Measurements from ENCODE around the gene CCT2.

CCT2 gene

GRCh38 chr12:69570545-69571399 lies 14.5 kb upstream of the CCT2 start:
- no peak for TF ChIP-seq TARDBP (IDR thresholded peaks at IDR 0.05)
- TF ChIP-seq ZNF384 (IDR thresholded peaks at IDR 0.05): no peak
- TF ChIP-seq FOXA1 (IDR thresholded peaks at IDR 0.05): no peak
- TF ChIP-seq CTBP1 (IDR thresholded peaks at IDR 0.05; ENCODE audit: borderline replicate concordance): no peak
- no peak for TF ChIP-seq FOXM1 (IDR thresholded peaks at IDR 0.05; ENCODE audit: borderline replicate concordance)
- no peak for TF ChIP-seq ARNT (IDR thresholded peaks at IDR 0.05)
- TF ChIP-seq SP1 (IDR thresholded peaks at IDR 0.05): no peak
- TF ChIP-seq L3MBTL2 (conservative IDR thresholded peaks at IDR 0.05): no peak
- peak; percentile 58 for DNase-seq (ENCODE audit: extremely low spot score)
- ChIA-PET POLR2A (no interaction called here), CTCF (interaction anchor here (0.7 to 1.7 kb wide), 10 partner anchors 8 to 142 kb away, joined by 3 to 8 read pairs (median 3); partner anchors contain the start of gene CCT2)

GRCh38 chr12:69575346-69575745 lies 9.9 kb upstream of the CCT2 start:
- DNase-seq (ENCODE audit: extremely low spot score): no peak
- ChIA-PET POLR2A (no interaction called here), CTCF (no interaction called here)
- TF ChIP-seq ZNF384 (IDR thresholded peaks at IDR 0.05) (no peak), L3MBTL2 (conservative IDR thresholded peaks at IDR 0.05) (no peak), NFRKB (IDR thresholded peaks at IDR 0.05) (no peak), HDGF (IDR thresholded peaks at IDR 0.05; ENCODE audit: borderline replicate concordance) (no peak), ARNT (IDR thresholded peaks at IDR 0.05) (no peak), CTBP1 (IDR thresholded peaks at IDR 0.05; ENCODE audit: borderline replicate concordance) (no peak), ELF4 (IDR thresholded peaks at IDR 0.05) (no peak), LEF1 (IDR thresholded peaks at IDR 0.05; ENCODE audit: borderline replicate concordance) (no peak), FOXA1 (IDR thresholded peaks at IDR 0.05) (no peak), FOXK2 (IDR thresholded peaks at IDR 0.05) (no peak), TARDBP (IDR thresholded peaks at IDR 0.05) (no peak), FOXM1 (IDR thresholded peaks at IDR 0.05; ENCODE audit: borderline replicate concordance) (no peak), SUZ12 (IDR thresholded peaks at IDR 0.05) (no peak), PKNOX1 (IDR thresholded peaks at IDR 0.05) (no peak), SP1 (IDR thresholded peaks at IDR 0.05) (no peak), BHLHE40 (IDR thresholded peaks at IDR 0.05; ENCODE audit: borderline replicate concordance) (no peak)

- ChIA-PET POLR2A (no interaction called here), CTCF (no interaction called here)
- DNase-seq (ENCODE audit: extremely low spot score): no peak
- no peak for TF ChIP-seq ARNT (IDR thresholded peaks at IDR 0.05)
- TF ChIP-seq BHLHE40 (IDR thresholded peaks at IDR 0.05; ENCODE audit: borderline replicate concordance): no peak
- TF ChIP-seq FOXM1 (IDR thresholded peaks at IDR 0.05; ENCODE audit: borderline replicate concordance): no peak
- no peak for TF ChIP-seq NFRKB (IDR thresholded peaks at IDR 0.05)
- no peak for TF ChIP-seq FOXK2 (IDR thresholded peaks at IDR 0.05)
- no peak for TF ChIP-seq CTBP1 (IDR thresholded peaks at IDR 0.05; ENCODE audit: borderline replicate concordance)
- TF ChIP-seq FOXA1 (IDR thresholded peaks at IDR 0.05): no peak
- no peak for TF ChIP-seq L3MBTL2 (conservative IDR thresholded peaks at IDR 0.05)
- TF ChIP-seq ZNF384 (IDR thresholded peaks at IDR 0.05): no peak
These were observed 7.0 kb upstream of the CCT2 start for GRCh38 chr12:69578283-69578682.

GRCh38 chr12:69579029-69579428 lies 6.2 kb upstream of the CCT2 start:
- ChIA-PET CTCF (interaction anchor here (0.6 to 2.2 kb wide), 2 partner anchors 8 to 222 kb away, joined by 3 to 7 read pairs; no protein-coding TSS in a partner anchor), POLR2A (no interaction called here)
- no peak for DNase-seq (ENCODE audit: extremely low spot score)
- TF ChIP-seq PKNOX1 (IDR thresholded peaks at IDR 0.05) (no peak), LEF1 (IDR thresholded peaks at IDR 0.05; ENCODE audit: borderline replicate concordance) (no peak), FOXK2 (IDR thresholded peaks at IDR 0.05) (no peak), FOXM1 (IDR thresholded peaks at IDR 0.05; ENCODE audit: borderline replicate concordance) (no peak), HDGF (IDR thresholded peaks at IDR 0.05; ENCODE audit: borderline replicate concordance) (no peak), NFRKB (IDR thresholded peaks at IDR 0.05) (no peak), TARDBP (IDR thresholded peaks at IDR 0.05) (no peak), SUZ12 (IDR thresholded peaks at IDR 0.05) (no peak)

- DNase-seq (ENCODE audit: extremely low spot score): no peak
- TF ChIP-seq TARDBP (IDR thresholded peaks at IDR 0.05) (no peak), ZNF384 (IDR thresholded peaks at IDR 0.05) (0 out of 2 replicates have a peak, but pooled peaks have one; percentile 26)
- ChIA-PET POLR2A (interaction anchor here (0.8 kb wide), 1 partner anchor 220 kb away, joined by 3 read pairs; no protein-coding TSS in a partner anchor), CTCF (interaction anchor here (1.0 to 2.2 kb wide), 2 partner anchors 9 to 45 kb away, joined by 4 to 7 read pairs; no protein-coding TSS in a partner anchor)
These were observed 5.2 kb upstream of the CCT2 start for GRCh38 chr12:69580074-69580473.

- ChIA-PET CTCF (interaction anchor here (1.4 kb wide), 1 partner anchor 12 kb away, joined by 3 read pairs; no protein-coding TSS in a partner anchor), POLR2A (no interaction called here)
- TF ChIP-seq NFRKB (IDR thresholded peaks at IDR 0.05) (no peak), FOXM1 (IDR thresholded peaks at IDR 0.05; ENCODE audit: borderline replicate concordance) (no peak), ELF4 (IDR thresholded peaks at IDR 0.05) (no peak)
- DNase-seq (ENCODE audit: extremely low spot score): peak; percentile 25
These were observed 2.1 kb upstream of the CCT2 start for GRCh38 chr12:69583203-69583602.

GRCh38 chr12:69588527-69588926 lies 3.3 kb downstream of the CCT2 start:
- no peak for TF ChIP-seq LEF1 (IDR thresholded peaks at IDR 0.05; ENCODE audit: borderline replicate concordance)
- no peak for TF ChIP-seq FOXK2 (IDR thresholded peaks at IDR 0.05)
- TF ChIP-seq PKNOX1 (IDR thresholded peaks at IDR 0.05): no peak
- no peak for TF ChIP-seq ELF4 (IDR thresholded peaks at IDR 0.05)
- no peak for TF ChIP-seq NFRKB (IDR thresholded peaks at IDR 0.05)
- no peak for TF ChIP-seq ARNT (IDR thresholded peaks at IDR 0.05)
- no peak for TF ChIP-seq SUZ12 (IDR thresholded peaks at IDR 0.05)
- ChIA-PET CTCF (interaction anchor here (0.5 kb wide), 1 partner anchor 62 kb away, joined by 5 read pairs; no protein-coding TSS in a partner anchor), POLR2A (no interaction called here)
- DNase-seq (ENCODE audit: extremely low spot score): no peak
